GM19351 (cell line): Measurements from ENCODE around the gene PPP1R1B.

Experiments used
- ATAC-seq: cut with Tn5 transposase; IDR thresholded peaks from one replicate; pipeline ENCODE4 v1.9.1; 2021; ENCODE audit warnings: mild to moderate bottlenecking, moderate library complexity; ENCODE audit not compliant: unreplicated experiment

PPP1R1B gene

DNA sequence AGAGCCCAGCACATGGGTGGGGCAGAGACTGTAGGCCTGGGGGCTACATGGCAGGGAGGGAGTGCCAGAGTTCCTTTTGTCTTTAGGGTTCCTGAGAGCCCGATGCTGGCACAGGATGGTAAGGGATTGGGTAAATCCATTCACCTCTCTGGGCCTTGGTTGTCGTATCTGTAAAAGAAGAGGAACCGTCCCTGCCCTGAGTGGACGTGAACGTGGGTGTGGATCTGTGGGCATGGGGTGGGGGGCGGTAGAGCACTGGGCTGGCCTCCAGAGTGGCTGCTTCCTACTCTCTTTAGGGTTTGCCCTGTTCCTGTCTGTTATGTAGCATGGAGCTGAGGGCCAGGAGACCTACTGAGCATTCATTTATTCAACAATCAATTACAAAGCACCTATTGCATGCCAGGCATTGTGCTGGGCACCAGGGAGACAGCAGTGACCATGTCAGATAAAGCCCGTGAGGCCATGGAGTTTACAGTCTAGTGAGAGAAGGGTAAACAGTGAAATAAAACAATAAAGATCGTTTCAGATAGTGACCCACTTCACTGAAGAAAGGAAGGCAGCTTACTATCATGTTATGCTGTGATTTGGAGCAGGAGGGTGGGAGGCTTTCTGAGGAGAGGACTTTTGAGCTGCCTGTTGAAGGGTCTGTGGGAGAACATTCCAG, 25.3 kb downstream of the PPP1R1B start:
- ATAC-seq: no peak

GRCh38 chr17:39652587-39653315, 26.0 kb downstream of the PPP1R1B start:
- ATAC-seq: no peak

- ATAC-seq: no peak
These were observed 26.5 kb downstream of the PPP1R1B start for GRCh38 chr17:39653316-39653661.

- ATAC-seq: no peak
These were observed 27.0 kb downstream of the PPP1R1B start for GRCh38 chr17:39653662-39654331.

DNA sequence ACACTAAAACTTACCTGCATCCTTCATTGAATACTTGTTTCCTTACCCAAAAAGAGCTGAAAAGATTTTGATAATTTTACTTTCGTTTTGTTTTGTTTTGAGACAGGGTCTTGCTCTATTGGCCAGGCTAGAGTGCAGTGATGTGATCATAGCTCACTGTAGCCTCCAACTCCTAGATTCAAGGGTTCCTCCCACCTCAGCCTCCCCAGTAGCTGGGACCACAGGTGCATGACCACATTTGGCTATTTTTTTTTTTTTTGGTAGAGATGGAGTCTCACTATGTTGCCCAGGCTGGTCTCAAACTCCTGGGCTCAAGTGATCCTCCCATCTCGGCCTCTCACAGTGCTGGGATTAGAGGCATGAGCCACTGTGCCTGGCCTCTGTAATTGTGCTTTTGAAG, 28.4 kb downstream of the PPP1R1B start:
- ATAC-seq: no peak

- no peak for ATAC-seq
These were observed 31.6 kb downstream of the PPP1R1B start for GRCh38 chr17:39658346-39658745.

- ATAC-seq: no peak
These were observed 32.0 kb downstream of the PPP1R1B start for GRCh38 chr17:39658760-39659159.

- ATAC-seq: no peak
These were observed 32.7 kb downstream of the PPP1R1B start for GRCh38 chr17:39659279-39660010.

GRCh38 chr17:39660011-39660360, 33.2 kb downstream of the PPP1R1B start:
- no peak for ATAC-seq

DNA sequence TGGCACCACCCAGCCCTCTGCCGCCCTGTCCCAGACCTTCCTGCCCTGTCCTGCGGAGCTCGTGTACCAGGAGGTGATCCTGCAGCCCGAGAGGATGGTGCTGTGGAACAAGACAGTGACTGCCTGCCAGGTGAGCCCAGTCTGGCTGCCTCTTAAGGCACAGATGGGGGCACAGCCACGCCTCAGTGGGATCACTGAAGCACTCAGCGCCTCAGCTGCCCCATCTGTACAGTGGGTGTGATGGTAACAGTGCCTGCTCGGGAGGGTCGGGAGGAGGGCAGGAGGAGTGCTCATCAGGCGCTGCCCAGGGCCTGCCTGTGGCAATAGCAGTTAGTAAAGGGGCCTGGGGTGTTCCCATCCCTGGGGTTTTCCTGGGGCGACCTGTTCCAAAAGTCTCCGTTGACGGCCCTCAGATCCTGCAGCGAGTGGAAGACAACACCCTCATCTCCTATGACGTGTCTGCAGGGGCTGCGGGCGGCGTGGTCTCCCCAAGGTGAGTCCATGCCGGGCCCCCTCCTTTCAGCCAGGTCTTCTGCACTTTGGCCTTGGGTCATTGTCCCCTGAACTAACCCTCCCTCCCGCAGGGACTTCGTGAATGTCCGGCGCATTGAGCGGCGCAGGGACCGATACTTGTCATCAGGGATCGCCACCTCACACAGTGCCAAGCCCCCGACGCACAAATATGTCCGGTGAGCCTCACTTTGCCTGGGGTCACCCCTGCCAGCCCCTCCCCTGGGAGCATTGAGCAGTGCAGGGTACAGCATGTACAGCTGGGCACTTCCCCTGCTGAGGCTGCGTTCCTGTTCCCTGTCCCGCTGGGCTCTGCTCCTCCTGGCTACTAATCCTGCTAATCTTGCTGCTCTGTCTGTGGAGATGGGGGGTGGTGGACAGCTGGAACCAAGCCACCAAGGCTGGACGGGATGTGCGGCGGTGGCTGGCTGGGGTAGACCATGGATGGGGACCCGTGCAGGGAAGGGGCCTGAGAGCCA, 33.9 kb downstream of the PPP1R1B start:
- no peak for ATAC-seq

- ATAC-seq: no peak
These were observed 35.2 kb downstream of the PPP1R1B start for GRCh38 chr17:39661744-39662541.

DNA sequence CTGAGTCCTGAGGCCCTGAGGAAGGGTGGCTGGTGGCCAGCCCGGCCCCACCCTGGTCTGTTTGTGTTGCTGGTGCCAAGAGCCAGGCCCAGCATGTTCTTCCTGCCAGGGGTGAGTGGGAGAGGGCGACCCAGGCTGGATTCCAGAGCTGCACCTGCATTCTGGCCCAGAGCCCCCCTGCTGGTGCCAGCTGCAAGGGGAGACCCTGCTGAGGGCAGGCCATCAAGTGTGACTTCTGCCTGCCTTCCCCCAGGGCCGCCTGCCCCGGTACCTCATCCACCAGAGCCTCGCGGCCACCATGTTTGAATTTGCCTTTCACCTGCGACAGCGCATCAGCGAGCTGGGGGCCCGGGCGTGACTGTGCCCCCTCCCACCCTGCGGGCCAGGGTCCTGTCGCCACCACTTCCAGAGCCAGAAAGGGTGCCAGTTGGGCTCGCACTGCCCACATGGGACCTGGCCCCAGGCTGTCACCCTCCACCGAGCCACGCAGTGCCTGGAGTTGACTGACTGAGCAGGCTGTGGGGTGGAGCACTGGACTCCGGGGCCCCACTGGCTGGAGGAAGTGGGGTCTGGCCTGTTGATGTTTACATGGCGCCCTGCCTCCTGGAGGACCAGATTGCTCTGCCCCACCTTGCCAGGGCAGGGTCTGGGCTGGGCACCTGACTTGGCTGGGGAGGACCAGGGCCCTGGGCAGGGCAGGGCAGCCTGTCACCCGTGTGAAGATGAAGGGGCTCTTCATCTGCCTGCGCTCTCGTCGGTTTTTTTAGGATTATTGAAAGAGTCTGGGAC, 36.0 kb downstream of the PPP1R1B start:
- ATAC-seq: no peak

DNA sequence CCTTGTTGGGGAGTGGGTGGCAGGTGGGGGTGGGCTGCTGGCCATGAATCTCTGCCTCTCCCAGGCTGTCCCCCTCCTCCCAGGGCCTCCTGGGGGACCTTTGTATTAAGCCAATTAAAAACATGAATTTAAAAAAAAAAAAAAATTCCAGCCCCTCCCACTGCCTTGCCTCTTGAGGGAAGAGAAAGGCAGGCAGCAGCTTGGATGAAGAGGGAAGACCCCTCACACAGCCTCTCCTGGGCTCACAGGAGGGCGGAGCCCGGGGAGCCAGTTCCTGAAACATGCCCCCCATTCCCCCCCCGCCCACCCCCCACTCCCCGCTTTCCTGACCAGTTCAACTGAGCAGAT, 36.6 kb downstream of the PPP1R1B start:
- no peak for ATAC-seq

DNA sequence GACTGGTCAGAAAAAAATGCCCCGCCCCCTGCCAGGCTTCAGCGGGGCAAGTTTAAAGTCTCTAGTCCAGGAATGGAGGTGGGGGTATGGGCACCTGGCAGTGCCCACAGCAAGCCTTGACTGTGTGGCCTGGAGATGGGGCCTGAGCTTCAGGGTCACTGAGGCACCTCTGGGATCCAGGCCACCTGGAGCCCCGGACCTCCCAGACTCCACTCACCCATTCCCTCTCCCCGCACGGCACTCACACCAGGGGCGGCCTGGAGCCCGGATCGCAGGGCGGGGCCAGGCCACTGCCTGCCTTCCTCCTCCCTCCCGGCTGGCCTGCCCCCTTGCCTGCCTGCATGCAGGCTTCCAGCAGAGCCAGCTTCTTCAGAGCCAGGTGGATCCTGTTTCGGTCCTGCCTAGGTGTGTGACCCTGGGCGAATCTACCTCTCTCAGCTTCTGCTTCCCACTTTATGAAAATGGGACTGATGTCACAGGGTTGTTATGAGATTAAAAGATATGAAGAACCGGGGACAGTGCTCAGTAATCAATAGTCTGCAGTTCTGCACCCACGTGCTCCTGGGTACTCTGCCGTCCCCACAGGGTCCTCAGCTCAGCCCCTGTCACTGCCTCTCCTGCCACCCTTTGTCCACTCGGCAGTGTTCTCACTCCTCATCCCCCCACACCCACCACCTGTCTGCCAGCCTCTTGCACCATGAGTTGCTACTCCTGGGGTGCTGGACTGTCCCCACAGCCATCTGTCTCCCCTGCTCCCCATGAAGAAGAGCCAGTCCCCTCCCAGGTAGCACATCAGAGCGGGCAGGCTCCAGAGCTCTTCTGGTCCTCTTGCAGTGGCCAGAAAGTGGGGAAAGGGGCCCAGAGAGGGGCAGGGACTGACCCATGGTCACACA, 37.2 kb downstream of the PPP1R1B start:
- no peak for ATAC-seq

- no peak for ATAC-seq
These were observed 38.1 kb downstream of the PPP1R1B start, which contains the start of gene TCAP for GRCh38 chr17:39664581-39665561. Gene TCAP, plus strand, starts transcription at chr17:39665349. Its CDS starts 11 bp downstream, at chr17:39665360.

DNA sequence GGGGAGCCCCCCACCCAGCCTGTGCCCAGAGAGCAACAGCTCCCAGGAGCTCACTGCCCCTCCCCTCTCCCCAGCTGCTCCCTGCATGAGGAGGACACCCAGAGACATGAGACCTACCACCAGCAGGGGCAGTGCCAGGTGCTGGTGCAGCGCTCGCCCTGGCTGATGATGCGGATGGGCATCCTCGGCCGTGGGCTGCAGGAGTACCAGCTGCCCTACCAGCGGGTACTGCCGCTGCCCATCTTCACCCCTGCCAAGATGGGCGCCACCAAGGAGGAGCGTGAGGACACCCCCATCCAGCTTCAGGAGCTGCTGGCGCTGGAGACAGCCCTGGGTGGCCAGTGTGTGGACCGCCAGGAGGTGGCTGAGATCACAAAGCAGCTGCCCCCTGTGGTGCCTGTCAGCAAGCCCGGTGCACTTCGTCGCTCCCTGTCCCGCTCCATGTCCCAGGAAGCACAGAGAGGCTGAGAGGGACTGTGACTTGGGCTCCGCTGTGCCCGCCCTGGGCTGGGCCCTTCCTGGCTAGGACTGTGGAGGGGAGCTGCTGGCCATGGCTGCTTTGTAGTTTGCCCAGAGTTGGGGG, 39.0 kb downstream of the PPP1R1B start:
- ATAC-seq: no peak
